IPS-11a (cell line): Measurements from ENCODE around the gene STARD9.
"Not testable (repeated sequence)": the region's sequence is repeated elsewhere in the genome, so short reads cannot be mapped to it uniquely, and the experiment has no call there.

Experiments used
- H3K4me3 ChIP-seq: one replicate; pipeline ENCODE4 v1.5.1; 2013; ENCODE audit warnings: low read depth, low read length, control low read depth

Gene STARD9

DNA sequence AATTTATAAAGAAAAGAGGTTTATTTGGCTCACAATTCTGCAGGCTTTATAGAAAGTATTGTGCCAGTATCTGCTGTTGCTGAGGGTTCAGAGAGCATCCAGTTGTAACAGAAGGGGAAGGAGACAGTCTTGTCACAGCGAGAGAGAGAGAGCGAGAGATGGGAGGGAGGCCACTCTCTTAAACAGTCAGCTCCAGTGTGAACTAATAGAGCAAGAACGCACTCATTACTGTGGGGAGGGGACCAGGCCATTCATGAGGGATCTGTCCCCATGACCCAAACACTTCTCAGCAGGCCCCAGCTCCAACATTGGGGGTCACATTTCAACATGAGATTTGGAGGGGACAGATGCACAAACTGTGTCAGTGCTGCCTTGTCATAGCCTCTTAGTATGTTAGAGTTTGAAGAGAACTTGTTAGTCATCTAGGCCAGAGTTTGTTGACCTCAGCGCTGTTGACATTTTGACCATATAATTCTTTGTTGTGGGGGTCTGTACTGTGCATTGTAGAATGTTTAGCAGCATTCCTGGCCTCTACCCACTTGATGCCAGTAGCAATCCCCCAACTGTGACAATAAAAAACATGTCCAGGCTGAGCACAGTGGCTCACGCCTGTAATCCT lies 15.3 kb downstream of the STARD9 start:
- no peak overlapping the region for H3K4me3 ChIP-seq

DNA sequence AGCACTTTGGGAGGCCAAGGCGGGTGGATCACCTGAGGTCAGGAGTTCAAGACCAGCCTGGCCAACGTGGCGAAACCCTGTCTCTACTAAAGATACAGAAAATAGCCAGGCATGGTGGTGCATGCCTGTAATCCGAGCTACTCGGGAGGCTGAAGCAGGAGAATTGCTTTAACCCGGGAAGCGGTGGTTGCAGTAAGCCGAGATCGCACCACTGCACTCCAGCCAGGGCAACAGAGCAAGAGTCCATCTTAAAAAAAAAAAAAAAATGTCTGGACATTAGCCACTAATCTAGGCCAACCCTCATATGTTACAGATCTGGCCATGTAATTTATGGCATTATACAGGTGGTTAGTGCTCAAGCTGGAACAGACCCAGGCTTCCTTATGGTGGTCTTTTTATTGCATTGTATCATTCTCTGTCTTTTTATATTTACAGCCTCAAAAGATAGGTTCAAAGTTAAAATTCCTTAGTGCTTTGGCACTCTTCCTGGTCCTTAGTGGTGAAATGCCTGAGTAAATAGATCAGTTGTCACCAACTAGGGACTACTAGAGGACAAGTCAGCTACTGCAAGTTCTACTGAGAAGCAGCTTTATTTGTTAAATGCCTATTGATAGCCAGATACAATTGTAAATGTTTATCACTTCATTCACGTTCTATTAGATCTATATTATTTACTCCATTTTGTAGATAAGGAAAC lies 16.0 kb downstream of the STARD9 start:
- H3K4me3 ChIP-seq: no peak overlapping the region

DNA sequence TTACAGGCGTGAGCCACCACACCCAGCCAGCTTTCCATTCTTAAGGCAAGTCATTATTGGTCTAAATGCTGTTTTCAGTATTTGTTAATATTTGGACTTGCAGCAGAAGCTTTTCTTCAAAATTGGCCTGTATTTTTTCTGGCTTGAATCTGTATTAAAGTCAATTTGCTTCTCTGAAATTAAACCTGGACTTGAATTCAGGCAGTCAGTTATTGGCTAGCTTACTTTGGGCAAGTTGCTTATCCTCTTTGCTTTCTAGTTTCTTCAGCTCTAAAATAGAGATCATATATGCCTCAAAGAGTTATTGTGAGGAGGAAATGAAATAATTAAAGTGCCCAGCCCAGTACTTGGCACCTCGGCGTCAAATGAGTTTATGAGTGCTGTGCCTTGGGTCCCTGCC lies 17.3 kb downstream of the STARD9 start:
- H3K4me3 ChIP-seq: no peak overlapping the region

DNA sequence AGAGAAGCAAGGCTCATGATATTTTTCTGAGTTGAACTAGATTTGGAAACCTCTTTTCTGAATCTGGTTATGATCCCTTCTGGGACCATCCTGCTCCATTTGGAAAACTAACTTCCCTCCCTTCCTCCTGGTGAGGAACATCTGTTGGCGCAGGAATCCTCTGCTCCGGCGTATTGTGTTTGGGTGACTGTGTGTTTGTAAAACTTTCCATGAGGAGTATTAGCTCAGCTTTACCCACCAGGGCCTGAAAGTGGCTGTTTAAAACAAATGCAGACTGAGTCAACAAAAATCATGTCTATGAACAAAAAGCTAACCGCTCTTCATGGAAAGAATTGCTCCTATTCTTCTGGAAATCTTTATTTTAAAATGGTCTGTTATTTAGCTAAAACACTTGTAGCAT lies 17.7 kb downstream of the STARD9 start:
- H3K4me3 ChIP-seq: no peak overlapping the region

DNA sequence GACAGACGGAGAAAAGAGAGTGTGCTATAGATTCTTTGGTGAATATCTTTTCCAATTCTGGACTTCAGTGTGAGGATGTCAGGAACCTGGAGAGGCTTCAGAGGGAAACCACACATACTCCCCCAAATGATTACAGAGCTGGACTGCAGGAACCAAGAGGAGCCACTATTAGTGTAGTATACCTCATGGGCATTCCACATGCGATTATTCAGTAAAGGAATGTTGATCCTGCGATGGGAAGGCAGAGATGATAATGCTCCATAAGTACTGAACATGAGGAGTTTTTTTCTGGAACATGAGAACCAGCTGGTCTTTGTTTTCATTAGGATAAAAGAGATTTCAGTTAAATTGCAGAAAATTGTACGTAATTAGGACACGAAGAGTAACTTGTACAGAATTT lies 18.7 kb downstream of the STARD9 start:
- no peak overlapping the region for H3K4me3 ChIP-seq

DNA sequence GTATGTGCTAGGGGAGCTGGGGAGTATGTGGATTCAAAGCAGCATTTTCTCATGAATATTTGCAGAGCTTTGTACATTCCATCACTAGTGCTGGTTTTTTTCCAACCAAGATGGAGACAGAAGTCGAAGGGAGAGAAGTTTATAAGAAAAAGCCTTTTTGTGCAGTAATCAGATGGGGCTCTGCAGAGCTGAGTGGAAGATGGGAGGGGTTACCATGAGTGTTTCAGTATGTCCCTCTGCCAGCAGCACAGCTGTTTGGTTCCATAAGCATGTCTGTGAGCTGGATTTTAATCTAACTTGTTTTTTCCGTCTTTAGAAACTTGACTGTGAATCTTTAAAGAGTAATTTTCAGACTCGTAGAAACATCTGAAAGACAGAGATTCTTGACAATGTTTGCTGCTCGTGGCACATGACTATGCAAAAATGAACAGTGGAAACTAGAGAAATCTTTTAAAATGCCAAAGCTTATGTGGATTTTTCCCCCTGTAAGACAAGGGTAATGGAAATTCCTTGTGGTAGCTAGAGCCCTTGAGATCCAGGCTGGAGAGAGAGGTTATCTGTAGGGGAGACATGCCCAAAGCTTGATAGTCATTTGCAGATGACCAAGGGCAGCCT lies 20.3 kb downstream of the STARD9 start:
- H3K4me3 ChIP-seq: no peak overlapping the region

DNA sequence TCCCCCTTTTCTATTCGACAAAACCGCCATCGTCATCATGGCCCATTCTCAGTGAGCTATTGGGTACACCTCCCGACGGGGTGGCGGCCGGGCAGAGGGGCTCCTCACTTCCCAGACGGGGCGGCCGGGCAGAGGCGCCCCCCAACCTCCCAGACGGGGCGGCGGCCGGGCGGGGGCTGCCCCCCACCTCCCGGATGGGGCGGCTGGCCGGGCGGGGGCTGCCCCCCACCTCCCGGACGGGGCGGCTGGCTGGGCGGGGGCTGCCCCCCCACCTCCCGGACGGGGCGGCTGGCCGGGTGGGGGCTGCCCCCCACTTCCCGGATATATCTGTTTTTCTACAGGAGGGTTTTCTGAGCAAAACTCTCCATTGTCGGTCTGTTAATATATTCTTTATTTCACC lies 25.9 kb downstream of the STARD9 start:
- not testable (repeated sequence) for H3K4me3 ChIP-seq

DNA sequence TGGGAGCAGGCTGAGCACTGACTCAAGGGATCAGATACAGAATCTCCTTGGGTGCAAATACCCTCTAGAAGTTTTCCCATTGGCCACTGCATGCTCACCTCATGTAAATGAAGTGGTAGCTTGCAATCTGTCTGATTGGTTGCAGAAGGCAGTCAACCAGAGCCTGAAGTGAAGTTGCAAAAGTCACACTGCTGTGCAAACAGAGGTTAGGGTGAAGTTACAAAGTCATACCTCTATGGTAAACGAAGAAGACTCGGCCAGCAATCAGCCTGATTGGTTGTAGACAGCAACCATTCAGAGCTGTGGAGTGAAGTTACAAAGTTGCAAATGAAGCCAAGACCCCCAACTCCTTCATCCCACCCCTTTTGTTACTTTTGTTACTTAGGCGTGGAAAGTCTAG lies 27.1 kb downstream of the STARD9 start:
- H3K4me3 ChIP-seq: no peak overlapping the region

DNA sequence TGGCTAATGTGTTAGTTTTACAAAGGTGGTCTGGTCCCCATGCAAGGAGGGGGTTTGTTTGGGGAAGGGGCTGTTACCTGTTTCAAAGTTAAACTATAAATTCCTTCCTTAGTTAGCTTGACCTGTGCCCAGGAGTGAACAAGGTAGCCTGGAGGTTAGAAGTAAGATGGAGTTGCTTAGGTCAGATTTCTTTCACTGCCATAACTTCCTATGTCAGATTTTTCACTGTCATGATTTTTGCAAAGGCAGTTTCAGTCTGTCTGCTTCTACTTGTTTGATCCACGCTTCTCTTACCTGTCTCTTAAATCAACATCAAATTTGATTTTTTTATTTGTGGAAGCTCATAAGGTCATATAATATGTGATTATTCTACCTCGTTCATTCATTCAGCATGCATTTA lies 28.6 kb downstream of the STARD9 start:
- no peak overlapping the region for H3K4me3 ChIP-seq

DNA sequence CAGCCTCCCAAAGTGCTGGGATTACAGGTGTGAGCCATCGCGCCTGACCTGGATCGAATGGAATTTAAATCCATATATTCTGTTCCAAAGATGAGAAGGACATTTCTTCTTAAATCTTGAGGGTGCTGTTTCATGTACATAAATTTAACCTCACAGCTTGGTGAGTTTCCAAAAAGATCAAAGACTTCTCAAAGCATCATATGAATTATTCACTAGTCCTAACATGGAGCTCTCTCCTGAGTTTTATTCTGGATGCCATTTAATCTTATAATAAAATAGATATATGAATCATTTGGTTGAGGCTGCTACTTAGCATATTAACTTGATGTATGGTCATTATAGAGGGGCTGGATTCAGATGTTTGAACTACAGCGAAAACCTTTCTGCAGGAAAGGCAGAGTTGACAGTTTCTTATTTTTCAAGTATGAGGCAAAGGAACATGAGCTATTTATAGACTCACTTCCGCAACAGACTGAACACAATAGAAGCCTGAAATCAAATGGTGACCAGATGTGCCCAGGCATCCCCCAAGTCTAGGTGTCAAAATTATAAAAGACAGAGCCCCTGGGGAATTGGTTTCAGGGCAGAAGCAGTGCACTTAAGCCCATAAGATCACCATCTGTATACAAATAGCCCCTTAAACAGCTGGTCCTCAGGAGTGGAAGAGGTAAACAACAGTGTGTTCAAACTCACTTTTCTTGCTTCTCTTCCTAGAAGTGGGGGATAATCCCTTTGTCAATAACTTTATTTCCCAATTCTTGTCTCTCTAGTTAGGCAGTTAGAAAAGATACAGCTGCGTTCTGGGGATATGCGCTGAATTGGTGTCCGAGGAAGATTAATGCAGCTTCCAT lies 29.7 kb downstream of the STARD9 start:
- no peak overlapping the region for H3K4me3 ChIP-seq

DNA sequence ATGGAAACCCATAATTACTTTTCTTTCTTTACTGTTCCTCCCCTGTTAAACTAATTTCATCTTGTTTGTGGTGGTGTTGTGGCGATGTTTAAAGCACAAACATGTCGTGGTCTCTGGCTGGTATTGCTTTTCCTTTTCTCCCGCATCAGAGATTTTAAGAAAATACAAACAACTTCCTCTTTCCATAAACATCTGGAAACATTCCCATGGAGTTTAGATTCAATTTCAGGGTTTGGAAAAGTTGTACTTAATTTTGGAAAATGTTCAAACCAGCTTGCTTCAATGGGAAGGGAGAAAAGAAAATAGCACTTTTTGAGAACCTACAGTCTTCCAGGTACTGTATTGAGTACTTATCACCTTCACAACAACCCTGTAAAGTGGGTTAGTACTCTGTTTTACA lies 30.4 kb downstream of the STARD9 start:
- H3K4me3 ChIP-seq: no peak overlapping the region

DNA sequence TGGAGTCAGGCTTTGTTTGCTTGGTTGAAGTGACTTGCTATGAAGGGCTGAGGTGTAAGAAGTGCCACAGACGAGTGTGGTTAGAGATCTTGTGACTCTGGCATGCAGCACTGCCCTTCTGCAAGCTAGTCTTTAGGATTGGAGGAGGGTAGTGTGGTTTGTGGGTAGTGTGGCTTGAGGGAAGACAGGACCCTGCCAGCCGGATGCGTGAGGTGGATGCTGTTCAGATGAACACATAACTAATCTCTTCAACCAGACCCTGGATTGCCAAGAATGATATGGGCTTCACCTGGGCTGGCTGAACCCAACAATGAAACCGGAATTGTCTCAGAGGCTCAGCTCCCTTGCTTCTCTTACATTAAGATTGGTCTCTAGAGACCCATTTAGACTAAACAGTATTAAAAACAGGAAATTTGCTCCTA lies 32.7 kb downstream of the STARD9 start:
- no peak overlapping the region for H3K4me3 ChIP-seq

DNA sequence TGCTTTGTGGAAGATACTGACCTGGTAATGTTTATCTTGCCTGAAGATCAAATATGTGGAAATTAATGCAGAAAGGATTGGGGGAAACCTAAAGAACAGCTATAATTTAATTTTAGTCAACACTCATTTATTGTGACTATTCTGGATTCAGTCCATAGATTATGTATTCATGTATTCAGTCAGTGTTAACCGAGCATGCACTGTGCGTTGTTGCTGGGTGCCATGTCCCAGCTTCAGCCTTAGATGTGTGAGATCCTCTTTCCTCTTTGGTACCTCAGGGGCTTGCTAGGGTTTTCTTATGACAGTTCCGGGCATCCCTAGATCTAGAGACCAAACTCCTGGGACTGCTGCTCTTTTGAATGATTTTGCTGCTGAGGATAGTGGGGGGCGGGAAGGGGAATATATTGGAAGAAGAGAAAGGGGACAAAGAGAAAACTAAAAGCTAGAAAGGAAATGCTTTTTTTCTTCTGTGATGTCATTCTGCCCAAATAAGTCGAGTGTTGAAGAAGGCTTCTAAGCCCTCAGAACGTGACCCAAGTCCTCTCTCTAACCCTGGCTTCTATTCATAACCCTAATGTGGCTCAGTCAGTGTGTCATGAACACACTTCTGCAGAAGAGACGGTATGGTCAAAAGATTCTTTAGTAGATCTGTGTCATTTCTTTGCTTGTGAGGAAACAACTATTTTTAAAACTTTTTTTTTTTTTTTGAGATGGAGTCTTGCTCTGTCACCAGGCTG lies 33.5 kb downstream of the STARD9 start:
- H3K4me3 ChIP-seq: no peak overlapping the region

DNA sequence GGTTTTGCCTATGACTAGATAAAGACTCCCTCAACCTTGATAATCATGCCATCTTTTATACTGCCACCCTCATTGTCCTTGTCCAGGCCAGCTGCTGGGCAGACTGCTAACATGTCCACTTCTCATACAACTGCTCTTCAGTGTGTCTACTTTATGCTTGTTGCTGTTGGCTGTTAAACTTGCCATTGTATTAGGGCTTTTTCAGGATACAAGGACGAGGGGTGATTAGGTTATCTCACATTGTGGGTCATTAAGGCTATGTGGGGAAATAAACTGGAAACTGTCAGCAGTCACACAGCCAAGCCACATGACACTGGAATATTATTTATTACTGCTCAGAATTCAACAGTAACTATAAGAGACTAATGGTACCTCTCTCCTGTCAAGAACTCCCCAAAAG lies 36.1 kb downstream of the STARD9 start:
- no peak overlapping the region for H3K4me3 ChIP-seq

DNA sequence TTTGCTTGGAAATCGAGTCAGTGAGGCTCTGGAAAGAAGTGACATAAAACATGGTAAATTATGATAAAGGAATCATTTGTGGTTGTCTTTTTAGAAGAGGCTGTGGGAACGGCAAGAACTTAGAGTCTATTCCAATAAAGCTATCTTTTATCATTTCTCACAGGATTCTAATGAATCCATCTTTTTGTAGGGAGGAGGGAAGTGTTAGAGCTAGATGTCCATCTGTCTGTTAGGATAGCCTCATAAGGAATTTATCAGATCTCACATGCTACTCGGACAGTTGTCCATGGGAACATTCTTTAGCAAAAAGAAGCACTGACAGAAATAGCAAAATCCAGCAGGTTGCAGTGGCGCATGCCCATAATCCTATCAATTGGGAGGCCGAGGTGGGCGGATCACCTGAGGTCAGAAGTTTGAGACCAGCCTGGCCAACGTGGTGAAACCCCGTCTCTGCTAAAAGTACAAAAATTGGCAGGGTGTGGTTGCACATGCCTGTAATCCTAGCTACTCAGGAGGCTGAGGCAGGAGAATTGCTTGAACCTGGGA lies 37.0 kb downstream of the STARD9 start:
- no peak overlapping the region for H3K4me3 ChIP-seq

DNA sequence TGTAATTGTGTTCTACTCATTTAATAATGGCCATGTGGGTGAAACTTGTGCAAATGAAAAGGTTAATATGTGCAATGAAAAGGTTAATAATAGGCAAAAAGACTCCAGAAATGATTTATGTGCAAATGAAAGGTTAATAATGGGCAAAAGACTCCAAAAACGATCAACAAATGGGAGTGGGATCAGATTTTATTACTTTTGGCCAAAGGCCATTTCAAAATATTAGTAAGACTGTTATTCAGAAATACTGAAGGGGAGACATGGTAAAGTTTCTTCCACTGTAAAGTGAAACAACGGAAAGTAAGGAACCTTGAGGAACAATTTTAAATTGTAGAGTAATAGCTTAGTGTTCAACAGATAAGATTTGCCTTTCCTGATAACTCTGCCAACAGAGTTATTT lies 40.7 kb downstream of the STARD9 start:
- H3K4me3 ChIP-seq: no peak overlapping the region

DNA sequence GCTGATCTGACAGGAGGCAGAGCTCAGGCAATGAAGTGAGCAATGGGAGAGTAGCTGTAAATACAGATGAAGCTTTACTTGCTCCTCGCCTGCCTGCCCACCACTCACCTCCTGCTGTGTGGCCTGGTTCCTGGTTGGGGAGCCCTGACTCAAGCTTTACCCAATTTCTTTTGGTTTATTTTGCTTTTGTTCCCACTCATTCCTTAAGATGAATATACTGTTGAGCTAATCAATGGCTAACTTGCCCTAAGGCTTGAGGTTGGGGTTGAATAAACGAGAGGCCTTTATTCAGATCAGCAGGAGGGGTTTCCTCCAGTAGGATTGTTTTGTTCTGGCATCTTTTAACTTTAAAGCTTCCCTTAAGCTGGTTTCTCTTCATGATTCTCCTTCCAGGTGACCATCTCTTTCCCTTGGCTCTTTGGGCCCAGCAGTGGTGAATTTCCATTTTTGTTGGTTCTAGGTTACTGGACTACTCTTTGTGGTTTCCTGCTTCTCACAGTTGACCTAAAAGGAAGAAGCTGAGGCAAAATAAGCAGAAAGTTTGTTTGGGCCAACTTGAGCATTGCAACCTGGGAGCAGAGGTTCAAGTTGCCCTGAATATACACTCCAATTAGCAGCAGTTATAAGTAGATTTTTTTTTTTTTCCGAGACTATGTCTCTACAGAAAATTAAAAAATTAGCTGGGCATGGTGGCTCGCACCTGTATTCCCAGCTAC lies 44.4 kb downstream of the STARD9 start:
- H3K4me3 ChIP-seq: no peak overlapping the region

DNA sequence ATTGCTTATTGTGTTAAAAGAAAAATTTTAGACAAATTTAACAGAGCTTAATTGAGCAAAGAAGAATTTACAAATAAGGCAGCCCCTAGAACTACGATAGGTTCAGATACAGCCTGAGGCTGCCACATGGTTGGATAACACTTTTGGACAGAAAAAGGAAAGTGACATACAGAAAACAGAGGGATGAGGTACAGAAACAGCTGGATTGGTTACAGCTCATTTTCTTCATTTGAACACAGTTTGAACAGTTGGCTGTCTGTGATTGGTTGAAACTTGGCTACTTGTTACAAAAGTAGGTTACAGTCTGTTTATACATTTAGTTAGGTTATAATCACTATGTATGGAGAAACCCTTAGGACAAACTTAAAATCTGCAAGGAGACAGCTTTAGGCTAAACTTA lies 46.0 kb downstream of the STARD9 start:
- no peak overlapping the region for H3K4me3 ChIP-seq

DNA sequence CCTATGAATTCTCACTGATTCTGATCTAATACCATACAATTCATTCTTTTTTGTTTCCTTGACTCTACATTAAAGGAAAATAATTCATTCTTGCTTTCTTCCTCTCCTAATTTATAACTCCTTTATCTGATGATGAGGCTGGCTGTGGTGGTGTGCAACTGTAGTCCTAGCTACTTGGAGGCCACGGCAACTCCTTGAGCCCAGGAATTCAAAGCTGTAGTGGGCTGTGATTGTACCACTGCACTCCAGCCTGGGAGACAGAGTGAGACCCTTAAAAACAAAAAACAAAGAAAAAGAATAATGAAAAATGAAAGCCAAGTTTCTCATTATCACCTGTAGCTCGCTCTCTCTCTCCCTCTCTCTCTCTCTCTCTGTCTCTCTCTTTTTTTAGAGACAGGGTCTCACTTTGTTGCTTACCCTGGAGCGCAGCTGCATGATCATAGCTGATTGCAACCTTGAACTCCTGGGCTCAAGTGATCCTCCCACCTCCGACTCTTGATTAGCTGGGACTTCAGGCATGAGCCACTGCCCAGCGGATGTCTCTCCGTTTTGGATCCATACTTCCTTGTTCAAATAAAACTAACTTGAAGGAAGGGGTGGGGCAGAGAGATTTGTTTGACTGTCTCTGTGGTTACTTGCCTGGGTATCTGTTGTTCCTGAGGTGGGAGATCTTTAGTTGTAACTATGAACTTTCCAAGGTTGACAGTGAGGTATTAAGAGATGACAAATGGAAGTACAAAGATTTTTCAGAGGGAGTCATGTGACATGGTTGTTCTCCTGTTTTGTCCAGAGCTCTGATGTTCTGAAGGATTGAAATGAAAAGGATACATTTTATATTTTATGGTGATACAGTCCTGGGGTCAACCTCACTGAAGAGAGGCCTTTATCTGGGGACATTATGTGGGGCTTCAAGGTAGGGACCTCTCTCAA lies 46.9 kb downstream of the STARD9 start:
- no peak overlapping the region for H3K4me3 ChIP-seq
